H7 (cell line): ENCODE data around the gene SYT13. TPM values are rescaled to one million over a fixed set of nuclear protein-coding genes. Genes with fewer than 3 reads are reported as not detected.
A peak's percentile ranks its signal among the peaks of the same experiment; 100 is the strongest.

Experiments
- DNase-seq: peaks from one replicate; pipeline ENCODE4 v3.0.0; 2012
- H3K27me3 ChIP-seq: 2 replicates; pipeline ENCODE4 v1.6.0; 2011; ENCODE audit warnings: mild to moderate bottlenecking, low read length; ENCODE audit not compliant: control insufficient read depth, insufficient read depth
- H3K36me3 ChIP-seq: replicated peaks from 2 replicates; pipeline ENCODE4 v1.5.1; 2011; ENCODE audit warnings: low read length; ENCODE audit not compliant: control insufficient read depth, insufficient read depth
- H3K4me3 ChIP-seq: 2 replicates; pipeline ENCODE4 v1.5.1; 2011; ENCODE audit warnings: low read depth, mild to moderate bottlenecking, control low read depth, low read length, moderate library complexity; ENCODE audit not compliant: insufficient read depth
- total RNA-seq: library from RNA; depleted of rRNA; stranded (reverse); fragments of >200 nt; shearing (Covaris generic); gene quantifications from 2 replicates; pipeline ENCODE4 v1.2.3, GENCODE V29; 2014

SYT13 gene
- total RNA-seq, 1 experiment from 2014 or later: 6.1 TPM

- Histone ChIP-seq H3K27me3 (no peaks in the 10 kb centered on the region), H3K4me3 (no peak overlapping the region), H3K36me3 (no peaks in the 10 kb centered on the region)
- no peak for DNase-seq
Measured at GRCh38 chr11:45218705-45219104, 67.4 kb downstream of the SYT13 start.

GRCh38 chr11:45217991-45218390 is 68.2 kb downstream of the SYT13 start:
- Histone ChIP-seq H3K4me3 (no peak overlapping the region), H3K27me3 (no peaks in the 10 kb centered on the region), H3K36me3 (no peaks in the 10 kb centered on the region)
- DNase-seq: no peak

GRCh38 chr11:45216901-45217300 is 69.2 kb downstream of the SYT13 start:
- H3K27me3 ChIP-seq: no peaks in the 10 kb centered on the region
- H3K4me3 ChIP-seq: no peak overlapping the region
- no peaks in the 10 kb centered on the region for H3K36me3 ChIP-seq
- no peak for DNase-seq

GRCh38 chr11:45216031-45216430 is 70.1 kb downstream of the SYT13 start:
- no peaks in the 10 kb centered on the region for H3K27me3 ChIP-seq
- no peak for DNase-seq
- H3K4me3 ChIP-seq: no peak overlapping the region
- H3K36me3 ChIP-seq: no peaks in the 10 kb centered on the region

- Histone ChIP-seq H3K36me3 (no peaks in the 10 kb centered on the region), H3K4me3 (no peak overlapping the region), H3K27me3 (no peaks in the 10 kb centered on the region)
- DNase-seq: no peak
Measured at GRCh38 chr11:45215098-45215865, 70.9 kb downstream of the SYT13 start.

GRCh38 chr11:45213717-45214116 is 72.4 kb downstream of the SYT13 start:
- Histone ChIP-seq H3K27me3 (no peaks in the 10 kb centered on the region), H3K36me3 (no peaks in the 10 kb centered on the region), H3K4me3 (no peak overlapping the region)
- DNase-seq: no peak

GRCh38 chr11:45213316-45213665 is 72.8 kb downstream of the SYT13 start:
- H3K27me3 ChIP-seq: no peaks in the 10 kb centered on the region
- no peak overlapping the region for H3K4me3 ChIP-seq
- peak; percentile 50 for DNase-seq
- H3K36me3 ChIP-seq: no peaks in the 10 kb centered on the region

GRCh38 chr11:45212566-45213315 is 73.4 kb downstream of the SYT13 start:
- no peak overlapping the region for H3K4me3 ChIP-seq
- H3K36me3 ChIP-seq: no peaks in the 10 kb centered on the region
- DNase-seq: peak; percentile 93
- H3K27me3 ChIP-seq: no peaks in the 10 kb centered on the region

- no peaks in the 10 kb centered on the region for H3K27me3 ChIP-seq
- H3K36me3 ChIP-seq: no peaks in the 10 kb centered on the region
- no peak overlapping the region for H3K4me3 ChIP-seq
- DNase-seq: no peak
Measured at GRCh38 chr11:45211732-45212131, 74.4 kb downstream of the SYT13 start.

- peak; percentile 45 for DNase-seq
- Histone ChIP-seq H3K27me3 (no peaks in the 10 kb centered on the region), H3K36me3 (no peaks in the 10 kb centered on the region; the same call in 1 of the 2 replicates), H3K4me3 (no peak overlapping the region)
Measured at GRCh38 chr11:45210846-45211245, 75.3 kb downstream of the SYT13 start.

GRCh38 chr11:45209891-45210699 is 76.0 kb downstream of the SYT13 start:
- Histone ChIP-seq H3K36me3 (no peaks in the 10 kb centered on the region; the same call in 1 of the 2 replicates), H3K4me3 (no peak overlapping the region), H3K27me3 (no peaks in the 10 kb centered on the region)
- peak; percentile 93 for DNase-seq

GRCh38 chr11:45209000-45209879 is 76.9 kb downstream of the SYT13 start:
- Histone ChIP-seq H3K36me3 (no peaks in the 10 kb centered on the region; the same call in 1 of the 2 replicates), H3K27me3 (no peaks in the 10 kb centered on the region), H3K4me3 (no peak overlapping the region)
- DNase-seq: peak; percentile 67

GRCh38 chr11:45208135-45208534 is 78.0 kb downstream of the SYT13 start:
- Histone ChIP-seq H3K36me3 (no peaks in the 10 kb centered on the region; the same call in 1 of the 2 replicates), H3K27me3 (no peaks in the 10 kb centered on the region), H3K4me3 (no peak overlapping the region)
- DNase-seq: peak; percentile 43

- no peaks in the 10 kb centered on the region for H3K27me3 ChIP-seq
- no peaks in the 10 kb centered on the region; the same call in 1 of the 2 replicates for H3K36me3 ChIP-seq
- no peak overlapping the region for H3K4me3 ChIP-seq
- DNase-seq: no peak
Measured at GRCh38 chr11:45205978-45206377, 80.2 kb downstream of the SYT13 start.
